ENCODE results near the gene USP17L15.
"Not testable (repeated sequence)": the region's sequence is repeated elsewhere in the genome, so short reads cannot be mapped to it uniquely, and the experiment has no call there.

Gene USP17L15

GRCh38 chr4:9234085-9234484, at the start of gene USP17L15:
USP17L15 (plus strand) TSS chr4:9234385; CDS start chr4:9234385, 0 bp downstream.
- not testable (repeated sequence) for DNase-seq

- not testable (repeated sequence) for DNase-seq
These were observed 23.8 kb upstream of the USP17L15 start, which contains the start of gene USP17L10 for GRCh38 chr4:9210357-9210756. USP17L10 (plus strand) TSS chr4:9210657; CDS start chr4:9210657, 0 bp downstream.

- DNase-seq: not testable (repeated sequence)
These were observed 19.5 kb upstream of the USP17L15 start for GRCh38 chr4:9214701-9215100.

- DNase-seq: not testable (repeated sequence)
These were observed 19.1 kb upstream of the USP17L15 start, which contains the start of gene USP17L11 for GRCh38 chr4:9215105-9215504. USP17L11 (plus strand) TSS chr4:9215405; CDS start chr4:9215405, 0 bp downstream.

GRCh38 chr4:9219852-9220251, 14.3 kb upstream of the USP17L15 start, which contains the start of gene USP17L12:
USP17L12 (plus strand) TSS chr4:9220152; CDS start chr4:9220152, 0 bp downstream.
- DNase-seq: not testable (repeated sequence)

- not testable (repeated sequence) for DNase-seq
These were observed 9.6 kb upstream of the USP17L15 start, which contains the start of gene USP17L13 for GRCh38 chr4:9224596-9224995. USP17L13 (plus strand) TSS chr4:9224896; CDS start chr4:9224896, 0 bp downstream.

GRCh38 chr4:9230249-9230648, 3.9 kb upstream of the USP17L15 start:
- DNase-seq: not testable (repeated sequence)

GRCh38 chr4:9238461-9238860, 4.3 kb downstream of the USP17L15 start:
- DNase-seq: not testable (repeated sequence)

GRCh38 chr4:9243579-9243978, 9.4 kb downstream of the USP17L15 start, which contains the start of gene USP17L17:
USP17L17 (plus strand) TSS chr4:9243879; CDS start chr4:9243879, 0 bp downstream.
- DNase-seq: not testable (repeated sequence)

GRCh38 chr4:9247953-9248680, 13.9 kb downstream of the USP17L15 start, which contains the start of gene USP17L18:
USP17L18 (plus strand) TSS chr4:9248630; CDS start chr4:9248630, 0 bp downstream.
- not testable (repeated sequence) for DNase-seq

- not testable (repeated sequence) for DNase-seq
These were observed 18.9 kb downstream of the USP17L15 start, which contains the start of gene USP17L19 for GRCh38 chr4:9253078-9253477. USP17L19 (plus strand) TSS chr4:9253378; CDS start chr4:9253378, 0 bp downstream.

- DNase-seq: not testable (repeated sequence)
These were observed 23.6 kb downstream of the USP17L15 start, which contains the start of gene USP17L20 for GRCh38 chr4:9257824-9258223. USP17L20 (plus strand) TSS chr4:9258124; CDS start chr4:9258124, 0 bp downstream.

- DNase-seq: not testable (repeated sequence)
These were observed 28.4 kb downstream of the USP17L15 start, which contains the start of gene USP17L21 for GRCh38 chr4:9262572-9262971. USP17L21 (plus strand) TSS chr4:9262872; CDS start chr4:9262872, 0 bp downstream.

GRCh38 chr4:9267319-9267718, 33.1 kb downstream of the USP17L15 start, which contains the start of gene USP17L22:
USP17L22 (plus strand) TSS chr4:9267619; CDS start chr4:9267619, 0 bp downstream.
- not testable (repeated sequence) for DNase-seq

- not testable (repeated sequence) for DNase-seq
These were observed 37.5 kb downstream of the USP17L15 start for GRCh38 chr4:9271719-9272118.
